Endothelial cell of umbilical vein (primary cell): Measurements from ENCODE around the gene ANKMY1. TPM values are rescaled to one million over a fixed set of nuclear protein-coding genes. Genes with fewer than 3 reads are reported as not detected.

Source experiments
- BruUV-seq: library from RNA; stranded (reverse); fragments of 400-500 nt; replicated peaks from 2 replicates; lab custom pipeline; 2021; lab: Mats Ljungman, UMichigan
- CTCF ChIA-PET: fragments of 300-600, 350-600 bp; sonication (Branson Sonifier 250); formaldehyde crosslinking; loops from one replicate; lab custom pipeline; 2021; ENCODE audit warnings: antibody characterized with exemption, inconsistent platforms; lab: Charles Lee
- POLR2A ChIA-PET: fragments of 300-600, 350-600 bp; sonication (Branson Sonifier 250); formaldehyde crosslinking; loops from one replicate; lab custom pipeline; 2021; ENCODE audit warnings: antibody characterized with exemption, inconsistent platforms; lab: Charles Lee
- DNase-seq: peaks from one replicate; pipeline ENCODE4 v3.0.0-alpha.2; 2011; ENCODE audit warnings: low read depth, low spot score
- FAIRE-seq: peaks from 2 replicates; lab custom pipeline; 2011; peaks lifted over from hg19 to GRCh38; lab: Jason Lieb, UNC
- H2AFZ ChIP-seq: 2 replicates; pipeline ENCODE4 v1.6.0; 2012; ENCODE audit warnings: low read depth, low read length, control low read depth, inconsistent platforms
- H3K27ac ChIP-seq: 2 replicates; pipeline ENCODE4 v1.5.1; 2011; ENCODE audit warnings: low read depth, mild to moderate bottlenecking, control low read depth, low read length, moderate library complexity; ENCODE audit not compliant: insufficient read depth
- H3K27me3 ChIP-seq, 2 experiments: 2 replicates each; pipeline versions ENCODE4 v1.6.0 to v1.6.1; 2011; ENCODE audit warnings: low read length in 2 of 2, mixed read lengths in 1 of 2; ENCODE audit not compliant: control insufficient read depth in 2 of 2, insufficient read depth in 2 of 2
- H3K36me3 ChIP-seq, 2 experiments: 2 replicates in 1 of 2; 3 replicates in 1 of 2; pipeline ENCODE4 v1.5.1; 2011; ENCODE audit warnings: low read length in 2 of 2, mild to moderate bottlenecking in 1 of 2, moderate library complexity in 1 of 2; ENCODE audit not compliant: control insufficient read depth in 2 of 2, insufficient read depth in 2 of 2; ENCODE audit errors: extremely low read depth in 1 of 2
- H3K4me1 ChIP-seq: 3 replicates; pipeline ENCODE4 v1.5.1; 2011; ENCODE audit warnings: mild to moderate bottlenecking, low read length; ENCODE audit not compliant: control insufficient read depth, insufficient read depth; ENCODE audit errors: extremely low read depth
- H3K4me2 ChIP-seq: 2 replicates; pipeline ENCODE4 v1.6.1; 2011; ENCODE audit warnings: low read length, control low read depth, mixed read lengths; ENCODE audit not compliant: insufficient read depth
- H3K4me3 ChIP-seq, 3 experiments: fragments of 200-600 bp in 1 of 3; sonication (generic), shearing (Covaris generic) in 1 of 3; replicated peaks in 1 of 3; 2 replicates each; pipeline ENCODE4 v1.5.1; 2011 to 2016; ENCODE audit warnings: control low read depth in 3 of 3, low read length in 3 of 3, mild to moderate bottlenecking in 2 of 3, inconsistent platforms in 1 of 3, low read depth in 1 of 3, moderate library complexity in 1 of 3; ENCODE audit not compliant: insufficient read depth in 1 of 3
- H3K79me2 ChIP-seq: 2 replicates; pipeline ENCODE4 v1.6.0; 2012; ENCODE audit warnings: low read length, inconsistent platforms; ENCODE audit not compliant: control insufficient read depth, insufficient read depth
- H3K9ac ChIP-seq: replicated peaks from 2 replicates; pipeline ENCODE3; 2011; ENCODE audit warnings: low read length, control low read depth; ENCODE audit not compliant: insufficient read depth; ENCODE audit errors: extremely low read depth
- H3K9me1 ChIP-seq: replicated peaks from 3 replicates; pipeline ENCODE4 v1.6.0; 2011; ENCODE audit warnings: mild to moderate bottlenecking, low read length; ENCODE audit not compliant: control insufficient read depth, insufficient read depth; ENCODE audit errors: extremely low read depth
- H3K9me3 ChIP-seq: replicated peaks from 2 replicates; pipeline ENCODE4 v1.5.1; 2012; ENCODE audit warnings: low read length, inconsistent platforms; ENCODE audit not compliant: control insufficient read depth, insufficient read depth
- H4K20me1 ChIP-seq: replicated peaks from 2 replicates; pipeline ENCODE3; 2011; ENCODE audit warnings: mild to moderate bottlenecking, low read length; ENCODE audit not compliant: control insufficient read depth, insufficient read depth; ENCODE audit errors: extremely low read depth
- CTCF ChIP-seq, 2 donors: IDR thresholded peaks; 1 replicate in 1 of 2; 2 replicates in 1 of 2; pipeline ENCODE4 v1.5.1; 2011; ENCODE audit warnings: low read length in 2 of 2, mild to moderate bottlenecking in 2 of 2, moderate library complexity in 2 of 2, control low read depth in 1 of 2, inconsistent platforms in 1 of 2, low read depth in 1 of 2; ENCODE audit not compliant: insufficient read depth in 1 of 2; ENCODE audit errors: extremely low read depth in 1 of 2
- EZH2 ChIP-seq: IDR thresholded peaks from 2 replicates; pipeline ENCODE4 v1.6.1; 2012; ENCODE audit warnings: borderline replicate concordance, low read depth, mild to moderate bottlenecking, moderate library complexity, low read length, inconsistent platforms; ENCODE audit not compliant: severe bottlenecking
- FOS ChIP-seq: IDR thresholded peaks from 2 replicates; pipeline ENCODE4 v1.6.1; 2011; ENCODE audit warnings: mild to moderate bottlenecking, low read length, moderate library complexity, borderline replicate concordance; ENCODE audit not compliant: insufficient read depth
- GATA2 ChIP-seq: IDR thresholded peaks from 2 replicates; pipeline ENCODE4 v1.7.0; 2011; ENCODE audit warnings: low read depth, mild to moderate bottlenecking, moderate library complexity, mixed read lengths, low read length; ENCODE audit not compliant: insufficient read length, insufficient read depth
- JUN ChIP-seq: IDR thresholded peaks from 2 replicates; pipeline ENCODE4 v1.6.1; 2011; ENCODE audit warnings: borderline replicate concordance, low read depth; ENCODE audit not compliant: insufficient read length, insufficient read depth
- MAX ChIP-seq: IDR thresholded peaks from 2 replicates; pipeline ENCODE4 v1.6.1; 2011; ENCODE audit not compliant: insufficient read depth, insufficient read length
- MYC ChIP-seq: IDR thresholded peaks from one replicate; pipeline ENCODE4 v1.6.1; 2011; ENCODE audit warnings: mild to moderate bottlenecking, low read depth, low read length
- POLR2A ChIP-seq: IDR thresholded peaks from 2 replicates; pipeline ENCODE4 v1.6.1; 2012; ENCODE audit warnings: low read depth, mild to moderate bottlenecking, control low read depth, low read length
- POLR2AphosphoS5 ChIP-seq: IDR thresholded peaks from 2 replicates; pipeline ENCODE4 v1.6.1; 2012; ENCODE audit warnings: low read depth, mild to moderate bottlenecking, control low read depth, low read length, moderate library complexity; ENCODE audit not compliant: insufficient read depth
- dilution Hi-C: fragments of 300-500 bp; cut with MboI; formaldehyde crosslinking; loops from one replicate; pipeline ENCODE4 v1.15.0; 2019; ENCODE audit warnings: low sequenced_read_pairs; ENCODE audit not compliant: extremely low pct_ligation_motif_present
- intact Hi-C: fragments of 100-400 bp; cut with micrococcal nuclease; formaldehyde crosslinking; loops from one replicate; pipeline ENCODE4 v1.10.0; 2022
- polyA plus RNA-seq, 4 experiments: library from polyadenylated mRNA; depleted of rRNA in 3 of 4; stranded (reverse) in 3 of 4; unstranded in 1 of 4; fragments of >200 nt; gene quantifications; 2 replicates each; pipeline versions ENCODE4 v1.2.1 to v1.2.3, GENCODE V29; 2011 to 2012; ENCODE audit warnings: missing spikeins in 1 of 4
- total RNA-seq: library from RNA; stranded (reverse); gene quantifications from 2 replicates; pipeline ENCODE4 v1.2.3, GENCODE V29; 2021

ANKMY1 gene
- total and polyA plus RNA-seq, 2 donors (not counting 3 experiments of a cell fraction or from before 2014, with no cell fraction given) = 9.0 to 16.0 TPM

GRCh38 chr2:240461471-240462072 lies 96.2 kb downstream of the ANKMY1 start:
- Histone ChIP-seq H3K79me2 (no peaks in the 10 kb centered on the region), H3K27ac (no peak overlapping the region), H3K27me3 (peaks cover 0 to under 1% of the 10 kb centered on the region in 2 experiments), H3K9me3 (no peaks in the 10 kb centered on the region), H3K4me1 (no peaks in the 10 kb centered on the region), H3K4me3 (no peak overlapping the region), H3K36me3 (no peaks in the 10 kb centered on the region), H4K20me1 (no peaks in the 10 kb centered on the region), H2AFZ (no peak overlapping the region), H3K9ac (no peak overlapping the region), H3K4me2 (no peak overlapping the region), H3K9me1 (no peaks in the 10 kb centered on the region)
- dilution Hi-C loops = no loop called here
- BruUV-seq = no TSS peak
- ChIA-PET POLR2A (no interaction called here), CTCF (no interaction called here)
- DNase-seq (no peak), FAIRE-seq (no peak)
- intact Hi-C loops = no loop called here
- TF ChIP-seq CTCF (IDR thresholded peaks at IDR 0.05; ENCODE audit: extremely low read depth in 1 of 2, insufficient read depth in 1 of 2, low read depth in 1 of 2, low read length in 2 of 2) (no peak), MAX (no peak), FOS (no peak), GATA2 (no peak), POLR2A (no peak), POLR2AphosphoS5 (no peak), MYC (no peak), EZH2 (no peak), JUN (no peak)
